RPMI8226 (cell line): ENCODE results near the gene OFD1.

Source experiments
- DNase-seq: peaks from one replicate; pipeline ENCODE4 v3.0.0-alpha.2; 2015

The OFD1 gene

GRCh38 chrX:13797512-13797911 is 63.0 kb downstream of the OFD1 start:
- no peak for DNase-seq

GRCh38 chrX:13798184-13798583 is 63.6 kb downstream of the OFD1 start:
- no peak for DNase-seq

GRCh38 chrX:13803116-13803515 is 68.6 kb downstream of the OFD1 start:
- no peak for DNase-seq

- DNase-seq: no peak
Measured at GRCh38 chrX:13805241-13805640, 70.7 kb downstream of the OFD1 start.

- DNase-seq: no peak
Measured at GRCh38 chrX:13808293-13808692, 73.7 kb downstream of the OFD1 start.

GRCh38 chrX:13808865-13809264 is 74.3 kb downstream of the OFD1 start:
- DNase-seq: peak; percentile 33

- no peak for DNase-seq
Measured at GRCh38 chrX:13815664-13816063, 81.1 kb downstream of the OFD1 start.

- DNase-seq: no peak
Measured at GRCh38 chrX:13816176-13816575, 81.6 kb downstream of the OFD1 start.

- no peak for DNase-seq
Measured at GRCh38 chrX:13816643-13817627, 82.4 kb downstream of the OFD1 start, which contains the start of gene GPM6B. Gene GPM6B (minus strand): TSS chrX:13817093. CDS start chrX:13816904, 189 bp downstream.
